ENCODE data around the gene ATP1A2.

The ATP1A2 gene

GRCh38 chr1:160169553-160170399, 54.2 kb downstream of the ATP1A2 start:
- Histone ChIP-seq H3K36me3 (ENCODE audit: control insufficient read depth, insufficient read depth, low read length) (no peaks in the 10 kb centered on the region), H3K4me1 (ENCODE audit: control insufficient read depth, insufficient read depth, low read length) (peaks cover 39% of the 10 kb centered on the region), H3K27me3 (ENCODE audit: control insufficient read depth, insufficient read depth, low read length, poor library complexity, severe bottlenecking) (peaks cover 62% of the 10 kb centered on the region), H3K9me3 (ENCODE audit: control insufficient read depth, low read length) (no peaks in the 10 kb centered on the region), H3K27ac (ENCODE audit: insufficient read depth, low read depth, low read length, poor library complexity, severe bottlenecking) (no peak overlapping the region), H3K4me3 (ENCODE audit: insufficient read depth, low read depth, low read length) (peak overlapping the region; percentile 9)
- 9 to 13% methylated on average over 15 of the region's 15 CpGs for WGBS, 2 experiments

GRCh38 chr1:160171354-160171753, 55.8 kb downstream of the ATP1A2 start:
- peaks cover 39% of the 10 kb centered on the region for H3K4me1 ChIP-seq (ENCODE audit: control insufficient read depth, insufficient read depth, low read length)
- H3K4me3 ChIP-seq (ENCODE audit: insufficient read depth, low read depth, low read length), result no peak overlapping the region
- peaks cover 58% of the 10 kb centered on the region for H3K27me3 ChIP-seq (ENCODE audit: control insufficient read depth, insufficient read depth, low read length, poor library complexity, severe bottlenecking)
- no peak overlapping the region for H3K27ac ChIP-seq (ENCODE audit: insufficient read depth, low read depth, low read length, poor library complexity, severe bottlenecking)
- WGBS, 2 experiments, result 74 to 78% methylated on average over 4 of the region's 4 CpGs
- no peaks in the 10 kb centered on the region for H3K9me3 ChIP-seq (ENCODE audit: control insufficient read depth, low read length)
- no peaks in the 10 kb centered on the region for H3K36me3 ChIP-seq (ENCODE audit: control insufficient read depth, insufficient read depth, low read length)

GRCh38 chr1:160171980-160172379, 56.4 kb downstream of the ATP1A2 start:
- Histone ChIP-seq H3K4me1 (ENCODE audit: control insufficient read depth, insufficient read depth, low read length) (peaks cover 39% of the 10 kb centered on the region), H3K36me3 (ENCODE audit: control insufficient read depth, insufficient read depth, low read length) (no peaks in the 10 kb centered on the region), H3K9me3 (ENCODE audit: control insufficient read depth, low read length) (no peaks in the 10 kb centered on the region), H3K27me3 (ENCODE audit: control insufficient read depth, insufficient read depth, low read length, poor library complexity, severe bottlenecking) (peaks cover 52% of the 10 kb centered on the region), H3K4me3 (ENCODE audit: insufficient read depth, low read depth, low read length) (no peak overlapping the region), H3K27ac (ENCODE audit: insufficient read depth, low read depth, low read length, poor library complexity, severe bottlenecking) (no peak overlapping the region)
- 16 to 17% methylated on average over 9 of the region's 9 CpGs for whole genome bisulfite sequencing, 2 experiments

DNA sequence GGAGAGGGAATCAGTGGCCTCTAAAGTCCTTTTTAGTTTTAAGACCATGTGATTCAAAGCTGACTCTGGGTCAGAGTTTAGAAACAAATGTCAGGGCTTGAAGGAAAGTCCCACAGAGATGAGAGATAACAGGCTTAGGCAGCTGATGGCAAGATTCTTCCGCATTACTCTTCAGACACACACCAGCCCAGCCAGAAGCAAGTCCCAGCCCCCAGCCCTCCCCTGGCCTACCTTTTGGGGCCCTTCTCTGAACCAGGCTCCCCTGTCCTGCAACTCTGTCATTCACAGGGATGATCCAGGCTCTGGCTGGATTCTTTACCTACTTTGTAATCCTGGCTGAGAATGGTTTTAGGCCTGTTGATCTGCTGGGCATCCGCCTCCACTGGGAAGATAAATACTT, 61.7 kb downstream of the ATP1A2 start:
- Histone ChIP-seq H3K4me3 (ENCODE audit: insufficient read depth, low read depth, low read length) (no peak overlapping the region), H3K9me3 (ENCODE audit: control insufficient read depth, low read length) (no peaks in the 10 kb centered on the region), H3K36me3 (ENCODE audit: control insufficient read depth, insufficient read depth, low read length) (no peaks in the 10 kb centered on the region), H3K4me1 (ENCODE audit: control insufficient read depth, insufficient read depth, low read length) (peaks cover 13% of the 10 kb centered on the region), H3K27me3 (ENCODE audit: control insufficient read depth, insufficient read depth, low read length, poor library complexity, severe bottlenecking) (peaks cover 14% of the 10 kb centered on the region), H3K27ac (ENCODE audit: insufficient read depth, low read depth, low read length, poor library complexity, severe bottlenecking) (no peak overlapping the region)
- 75 to 91% methylated on average over 2 of the region's 2 CpGs for WGBS, 2 experiments

DNA sequence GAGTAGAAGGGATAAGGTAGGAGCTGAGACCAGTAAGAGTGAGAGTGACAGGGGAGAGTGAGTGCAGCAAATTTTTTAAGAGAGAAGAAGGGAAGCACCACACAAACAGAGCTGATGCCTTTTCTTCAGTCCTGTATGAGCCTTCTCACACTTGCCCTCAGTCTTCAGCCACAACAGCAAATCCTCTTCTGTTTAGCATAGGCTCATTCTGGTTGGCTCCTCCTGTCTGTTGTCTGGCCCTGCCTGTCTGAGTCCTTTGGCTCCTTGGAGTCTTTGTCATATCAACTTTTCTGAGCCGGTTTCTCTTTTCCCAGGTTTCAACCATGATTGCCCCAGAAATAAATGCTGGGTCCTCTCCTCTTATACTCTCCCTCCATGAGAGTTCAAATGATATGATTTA, 62.1 kb downstream of the ATP1A2 start:
- Histone ChIP-seq H3K36me3 (ENCODE audit: control insufficient read depth, insufficient read depth, low read length) (no peaks in the 10 kb centered on the region), H3K27ac (ENCODE audit: insufficient read depth, low read depth, low read length, poor library complexity, severe bottlenecking) (no peak overlapping the region), H3K9me3 (ENCODE audit: control insufficient read depth, low read length) (no peaks in the 10 kb centered on the region), H3K4me1 (ENCODE audit: control insufficient read depth, insufficient read depth, low read length) (peaks cover 9% of the 10 kb centered on the region), H3K4me3 (ENCODE audit: insufficient read depth, low read depth, low read length) (no peak overlapping the region), H3K27me3 (ENCODE audit: control insufficient read depth, insufficient read depth, low read length, poor library complexity, severe bottlenecking) (peaks cover 10% of the 10 kb centered on the region)
- 50 to 87% methylated on average over 1 of the region's 1 CpG for WGBS, 2 experiments

GRCh38 chr1:160178731-160179130, 63.2 kb downstream of the ATP1A2 start:
- Histone ChIP-seq H3K4me1 (ENCODE audit: control insufficient read depth, insufficient read depth, low read length) (peaks cover 9% of the 10 kb centered on the region), H3K9me3 (ENCODE audit: control insufficient read depth, low read length) (no peaks in the 10 kb centered on the region), H3K27ac (ENCODE audit: insufficient read depth, low read depth, low read length, poor library complexity, severe bottlenecking) (no peak overlapping the region), H3K4me3 (ENCODE audit: insufficient read depth, low read depth, low read length) (no peak overlapping the region), H3K36me3 (ENCODE audit: control insufficient read depth, insufficient read depth, low read length) (no peaks in the 10 kb centered on the region), H3K27me3 (ENCODE audit: control insufficient read depth, insufficient read depth, low read length, poor library complexity, severe bottlenecking) (peaks cover 5% of the 10 kb centered on the region)
- WGBS, 2 experiments, result 94 to 100% methylated on average over 2 of the region's 2 CpGs

DNA sequence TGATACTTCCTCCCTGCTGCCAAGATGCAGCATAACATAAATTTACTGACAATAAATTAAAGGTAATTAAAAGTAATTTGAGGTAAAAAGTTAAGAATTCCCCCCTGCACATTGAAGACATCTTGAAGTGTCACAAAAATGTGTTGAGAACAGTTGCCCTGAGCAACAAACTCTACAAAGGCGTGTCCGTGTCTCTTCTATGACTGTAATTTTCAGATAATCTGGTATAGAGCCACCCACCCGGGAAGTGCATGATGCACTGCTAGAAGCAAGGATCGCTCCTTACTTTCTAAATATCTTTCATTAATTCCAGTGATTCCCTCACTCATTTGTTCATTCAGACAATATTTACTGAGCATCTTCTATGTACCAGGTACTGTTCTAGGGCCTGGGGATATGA, 63.8 kb downstream of the ATP1A2 start:
- no peaks in the 10 kb centered on the region for H3K36me3 ChIP-seq (ENCODE audit: control insufficient read depth, insufficient read depth, low read length)
- no peak overlapping the region for H3K27ac ChIP-seq (ENCODE audit: insufficient read depth, low read depth, low read length, poor library complexity, severe bottlenecking)
- peaks cover 9% of the 10 kb centered on the region for H3K4me1 ChIP-seq (ENCODE audit: control insufficient read depth, insufficient read depth, low read length)
- no peaks in the 10 kb centered on the region for H3K9me3 ChIP-seq (ENCODE audit: control insufficient read depth, low read length)
- no peak overlapping the region for H3K4me3 ChIP-seq (ENCODE audit: insufficient read depth, low read depth, low read length)
- no peaks in the 10 kb centered on the region for H3K27me3 ChIP-seq (ENCODE audit: control insufficient read depth, insufficient read depth, low read length, poor library complexity, severe bottlenecking)
- 95 to 98% methylated on average over 4 of the region's 4 CpGs for WGBS, 2 experiments

DNA sequence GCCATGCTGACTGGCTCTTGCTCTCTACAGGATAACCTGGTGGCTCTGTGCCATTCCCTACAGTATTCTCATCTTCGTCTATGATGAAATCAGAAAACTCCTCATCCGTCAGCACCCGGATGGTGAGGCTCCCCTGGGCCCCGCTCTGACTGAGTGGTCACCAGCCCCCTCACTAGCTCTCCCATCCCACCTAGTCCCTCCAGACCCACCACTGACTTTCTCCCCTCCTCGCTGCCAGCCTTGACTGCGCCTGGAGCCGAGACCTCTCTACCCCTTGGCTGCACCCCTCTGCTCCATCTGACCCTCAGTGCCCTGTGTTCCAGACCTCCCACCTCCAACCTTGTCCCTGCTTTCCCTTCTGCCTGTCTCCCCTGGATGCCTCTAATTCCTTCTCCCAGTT, 70.7 kb downstream of the ATP1A2 start:
- H3K27ac ChIP-seq (ENCODE audit: insufficient read depth, low read depth, low read length, poor library complexity, severe bottlenecking), result no peak overlapping the region
- H3K9me3 ChIP-seq (ENCODE audit: control insufficient read depth, low read length), result no peaks in the 10 kb centered on the region
- 94% methylated on average over 7 of the region's 7 CpGs for WGBS, 2 experiments
- no peaks in the 10 kb centered on the region for H3K4me1 ChIP-seq (ENCODE audit: control insufficient read depth, insufficient read depth, low read length)
- H3K4me3 ChIP-seq (ENCODE audit: insufficient read depth, low read depth, low read length), result no peak overlapping the region
- H3K27me3 ChIP-seq (ENCODE audit: control insufficient read depth, insufficient read depth, low read length, poor library complexity, severe bottlenecking), result no peaks in the 10 kb centered on the region
- H3K36me3 ChIP-seq (ENCODE audit: control insufficient read depth, insufficient read depth, low read length), result no peaks in the 10 kb centered on the region

DNA sequence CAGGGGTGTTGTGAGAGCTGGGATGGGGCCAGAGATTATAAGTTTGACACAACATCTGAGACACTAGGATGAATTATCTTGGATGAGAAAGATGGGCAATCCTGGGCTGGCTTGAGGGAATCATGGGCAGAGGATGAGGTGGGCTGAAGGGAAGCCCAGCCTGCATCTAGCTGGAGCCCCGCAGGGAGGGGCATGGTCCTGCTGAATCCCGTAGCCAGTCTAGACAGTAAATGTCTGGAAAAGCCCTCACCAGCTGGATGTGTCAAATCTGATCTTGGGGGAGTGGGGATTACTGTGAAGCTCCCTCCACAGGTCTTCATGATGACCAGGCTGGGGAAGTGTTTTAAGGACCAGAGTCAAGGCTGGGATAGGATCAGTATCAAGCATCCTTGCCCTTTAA, 71.2 kb downstream of the ATP1A2 start:
- Histone ChIP-seq H3K27me3 (ENCODE audit: control insufficient read depth, insufficient read depth, low read length, poor library complexity, severe bottlenecking) (no peaks in the 10 kb centered on the region), H3K36me3 (ENCODE audit: control insufficient read depth, insufficient read depth, low read length) (no peaks in the 10 kb centered on the region), H3K4me1 (ENCODE audit: control insufficient read depth, insufficient read depth, low read length) (no peaks in the 10 kb centered on the region), H3K9me3 (ENCODE audit: control insufficient read depth, low read length) (no peaks in the 10 kb centered on the region), H3K4me3 (ENCODE audit: insufficient read depth, low read depth, low read length) (no peak overlapping the region), H3K27ac (ENCODE audit: insufficient read depth, low read depth, low read length, poor library complexity, severe bottlenecking) (no peak overlapping the region)
- 84 to 95% methylated on average over 2 of the region's 2 CpGs for WGBS, 2 experiments

- Histone ChIP-seq H3K36me3 (ENCODE audit: control insufficient read depth, insufficient read depth, low read length) (no peaks in the 10 kb centered on the region), H3K4me3 (ENCODE audit: insufficient read depth, low read depth, low read length) (no peak overlapping the region), H3K27me3 (ENCODE audit: control insufficient read depth, insufficient read depth, low read length, poor library complexity, severe bottlenecking) (no peaks in the 10 kb centered on the region), H3K9me3 (ENCODE audit: control insufficient read depth, low read length) (no peaks in the 10 kb centered on the region), H3K4me1 (ENCODE audit: control insufficient read depth, insufficient read depth, low read length) (no peaks in the 10 kb centered on the region), H3K27ac (ENCODE audit: insufficient read depth, low read depth, low read length, poor library complexity, severe bottlenecking) (no peak overlapping the region)
- WGBS, 2 experiments, result 89 to 90% methylated on average over 7 of the region's 7 CpGs
These were observed 71.8 kb downstream of the ATP1A2 start for GRCh38 chr1:160187407-160187806.
